DMS79 (cell line): ENCODE measurements around the gene HARBI1.

Experiments used
- DNase-seq: peaks from one replicate; lab custom pipeline; 2025; lab: John Stamatoyannopoulos, UW

The HARBI1 gene

GRCh38 chr11:46633291-46634217, 16.5 kb upstream of the HARBI1 start:
- DNase-seq: no peak

- no peak for DNase-seq
These were observed 15.5 kb upstream of the HARBI1 start for GRCh38 chr11:46632502-46632901.

GRCh38 chr11:46631676-46632075, 14.6 kb upstream of the HARBI1 start:
- DNase-seq: no peak

GRCh38 chr11:46630237-46630636, 13.2 kb upstream of the HARBI1 start:
- no peak for DNase-seq

- DNase-seq: no peak
These were observed 11.9 kb upstream of the HARBI1 start for GRCh38 chr11:46628961-46629360.

GRCh38 chr11:46625406-46625805, 8.4 kb upstream of the HARBI1 start:
- no peak for DNase-seq

- no peak for DNase-seq
These were observed 1.8 kb upstream of the HARBI1 start for GRCh38 chr11:46618837-46619236.

- DNase-seq: no peak
These were observed 916 bp upstream of the HARBI1 start for GRCh38 chr11:46617972-46618314.

- peak; percentile 27 for DNase-seq
These were observed 385 bp downstream of the HARBI1 start for GRCh38 chr11:46616551-46617133.

GRCh38 chr11:46615756-46616155, 1.3 kb downstream of the HARBI1 start:
- no peak for DNase-seq

- no peak for DNase-seq
These were observed 4.7 kb downstream of the HARBI1 start for GRCh38 chr11:46612326-46612725.

- no peak for DNase-seq
These were observed 5.3 kb downstream of the HARBI1 start for GRCh38 chr11:46611526-46612304.

GRCh38 chr11:46609386-46609785, 7.6 kb downstream of the HARBI1 start:
- DNase-seq: no peak

- DNase-seq: no peak
These were observed 9.5 kb downstream of the HARBI1 start for GRCh38 chr11:46607516-46607915.

- DNase-seq: no peak
These were observed 12.2 kb downstream of the HARBI1 start for GRCh38 chr11:46604796-46605195.

GRCh38 chr11:46603704-46604308, 13.2 kb downstream of the HARBI1 start:
- DNase-seq: no peak

GRCh38 chr11:46601129-46601528, 15.9 kb downstream of the HARBI1 start:
- no peak for DNase-seq

- DNase-seq: no peak
These were observed 16.6 kb downstream of the HARBI1 start for GRCh38 chr11:46600194-46600960.

GRCh38 chr11:46599340-46600193, 17.5 kb downstream of the HARBI1 start:
- DNase-seq: no peak

- no peak for DNase-seq
These were observed 19.3 kb downstream of the HARBI1 start for GRCh38 chr11:46597609-46598219.
